KMS-11 (cell line): ENCODE measurements around the gene RAB7B.

Experiments
- H2AFZ ChIP-seq: fragments of 200-600 bp; sonication (generic); 2 replicates; pipeline ENCODE4 v1.6.1; 2016; ENCODE audit warnings: antibody characterized with exemption, mixed run types, low read depth
- H3K27ac ChIP-seq: fragments of 200-600 bp; sonication (generic); 2 replicates; pipeline ENCODE4 v1.6.1; 2016; ENCODE audit warnings: mild to moderate bottlenecking, mixed run types
- H3K27me3 ChIP-seq: fragments of 200-600 bp; sonication (generic); 2 replicates; pipeline ENCODE4 v1.6.1; 2017; ENCODE audit warnings: mild to moderate bottlenecking, low read depth, mixed run types, moderate library complexity; ENCODE audit not compliant: insufficient read depth
- H3K36me3 ChIP-seq: fragments of 200-600 bp; sonication (generic); 2 replicates; pipeline ENCODE4 v1.6.1; 2017; ENCODE audit warnings: mild to moderate bottlenecking, mixed run types; ENCODE audit not compliant: insufficient read depth
- H3K4me1 ChIP-seq: fragments of 200-600 bp; sonication (generic); 2 replicates; pipeline ENCODE4 v1.6.1; 2016; ENCODE audit warnings: mild to moderate bottlenecking, low read depth, mixed run types; ENCODE audit not compliant: poor library complexity, severe bottlenecking
- H3K4me2 ChIP-seq: fragments of 200-600 bp; sonication (generic); 2 replicates; pipeline ENCODE4 v1.7.0; 2016; ENCODE audit warnings: mild to moderate bottlenecking, mixed run types
- H3K4me3 ChIP-seq: fragments of 200-600 bp; sonication (generic); IDR thresholded peaks from 2 replicates; pipeline ENCODE4 v1.6.1; 2017; ENCODE audit warnings: low read depth, low read length, mixed read lengths; ENCODE audit not compliant: insufficient read depth
- H3K79me2 ChIP-seq: fragments of 200-600 bp; sonication (generic); 2 replicates; pipeline ENCODE4 v1.6.1; 2016; ENCODE audit warnings: low read depth, mixed run types; ENCODE audit not compliant: insufficient read depth
- H3K9ac ChIP-seq: fragments of 200-600 bp; sonication (generic); 2 replicates; pipeline ENCODE4 v1.6.1; 2016; ENCODE audit warnings: mild to moderate bottlenecking, mixed run types
- H4K20me1 ChIP-seq: fragments of 200-600 bp; sonication (generic); 2 replicates; pipeline ENCODE4 v1.6.1; 2016; ENCODE audit warnings: mild to moderate bottlenecking, mixed run types; ENCODE audit not compliant: insufficient read depth
- CTCF ChIP-seq: fragments of 200-600 bp; sonication (generic); conservative IDR thresholded peaks from 2 replicates; pipeline ENCODE4 v1.6.1; 2017; ENCODE audit warnings: low read depth, mild to moderate bottlenecking, antibody characterized with exemption, low read length, moderate library complexity, mixed read lengths

Gene RAB7B

DNA sequence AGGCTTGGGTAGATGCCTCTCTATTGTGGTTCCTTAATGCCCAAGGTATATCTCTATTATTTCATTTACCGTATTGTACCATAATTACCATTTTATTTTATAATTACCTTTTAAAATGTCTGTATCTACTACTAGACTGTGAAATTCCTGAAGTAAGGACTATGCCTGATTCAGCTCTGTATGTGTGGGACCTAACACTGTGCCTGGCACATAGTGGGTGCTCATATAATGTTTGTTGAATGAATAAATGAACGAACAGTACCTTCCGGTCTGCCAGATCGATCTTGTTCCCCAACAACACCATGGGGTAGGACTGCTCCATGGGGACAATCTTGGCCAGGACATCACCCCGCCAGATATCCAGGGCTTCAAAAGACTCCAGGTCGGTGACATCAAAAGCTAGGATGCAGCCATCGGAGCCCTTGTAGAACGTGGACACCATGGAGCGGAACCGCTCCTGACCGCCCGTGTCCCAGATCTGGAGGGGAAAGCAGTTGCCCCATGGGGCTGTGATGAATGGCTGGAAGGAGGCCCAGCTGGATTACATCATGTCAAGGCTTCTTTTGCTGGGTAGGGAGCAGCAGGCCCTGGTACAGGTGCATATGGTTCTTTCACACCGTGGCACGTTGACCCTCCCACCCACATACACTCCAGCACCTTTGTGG, 10.8 kb downstream of the RAB7B start:
- Histone ChIP-seq H3K4me2 (no peak overlapping the region), H2AFZ (no peak overlapping the region), H3K4me1 (no peaks in the 10 kb centered on the region), H3K79me2 (no peaks in the 10 kb centered on the region), H3K4me3 (no peak overlapping the region), H3K9ac (no peak overlapping the region), H3K36me3 (no peaks in the 10 kb centered on the region), H3K27ac (no peak overlapping the region), H4K20me1 (no peaks in the 10 kb centered on the region), H3K27me3 (no peaks in the 10 kb centered on the region)
- TF ChIP-seq CTCF = no peak

GRCh38 chr1:205991237-205991636, 12.0 kb downstream of the RAB7B start:
- Histone ChIP-seq H2AFZ (no peak overlapping the region), H3K4me3 (no peak overlapping the region), H3K4me2 (no peak overlapping the region), H3K36me3 (no peaks in the 10 kb centered on the region), H3K79me2 (no peaks in the 10 kb centered on the region), H4K20me1 (no peaks in the 10 kb centered on the region), H3K4me1 (no peaks in the 10 kb centered on the region), H3K9ac (no peak overlapping the region), H3K27me3 (no peaks in the 10 kb centered on the region), H3K27ac (no peak overlapping the region)
- TF ChIP-seq CTCF = no peak

GRCh38 chr1:205990226-205990625, 13.0 kb downstream of the RAB7B start:
- H3K4me1 ChIP-seq = no peaks in the 10 kb centered on the region
- H3K79me2 ChIP-seq = no peaks in the 10 kb centered on the region
- no peak overlapping the region for H3K9ac ChIP-seq
- H3K36me3 ChIP-seq = no peaks in the 10 kb centered on the region
- no peak overlapping the region for H3K4me2 ChIP-seq
- no peak overlapping the region for H2AFZ ChIP-seq
- H4K20me1 ChIP-seq = no peaks in the 10 kb centered on the region
- no peak for TF ChIP-seq CTCF
- no peak overlapping the region for H3K27ac ChIP-seq
- no peaks in the 10 kb centered on the region for H3K27me3 ChIP-seq
- no peak overlapping the region for H3K4me3 ChIP-seq

GRCh38 chr1:205989786-205990185, 13.4 kb downstream of the RAB7B start:
- Histone ChIP-seq H3K4me2 (no peak overlapping the region), H3K79me2 (no peaks in the 10 kb centered on the region), H2AFZ (no peak overlapping the region), H3K4me3 (no peak overlapping the region), H3K36me3 (no peaks in the 10 kb centered on the region), H3K9ac (no peak overlapping the region), H3K4me1 (no peaks in the 10 kb centered on the region), H3K27me3 (no peaks in the 10 kb centered on the region), H3K27ac (no peak overlapping the region), H4K20me1 (no peaks in the 10 kb centered on the region)
- TF ChIP-seq CTCF = no peak
